ENCODE measurements around the gene TMEM164.

DNA sequence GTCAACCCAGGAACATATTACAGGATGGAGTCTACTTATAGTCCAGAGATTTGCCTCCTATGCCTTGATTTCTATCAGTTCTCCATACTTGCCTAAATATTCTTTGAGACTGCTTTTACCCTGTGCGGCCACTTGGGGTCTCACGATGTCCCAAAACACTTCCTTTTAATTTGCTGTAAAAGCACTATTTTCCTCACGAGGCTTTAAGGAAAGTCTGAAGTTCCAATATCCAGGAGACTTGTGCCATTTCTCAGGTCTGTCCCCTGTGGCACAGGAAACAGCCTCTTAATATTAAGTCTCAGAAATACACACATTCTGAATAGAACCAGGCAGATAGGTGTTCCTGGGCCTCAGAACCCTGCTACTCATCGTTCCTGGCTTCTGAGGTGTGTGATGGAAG is 142.9 kb downstream of the TMEM164 start:
- TF ChIP-seq EP300 (IDR thresholded peaks at IDR 0.05) (no peak), POLR2A (IDR thresholded peaks at IDR 0.05) (no peak)
- TF ChIP-seq, protein P1, sequence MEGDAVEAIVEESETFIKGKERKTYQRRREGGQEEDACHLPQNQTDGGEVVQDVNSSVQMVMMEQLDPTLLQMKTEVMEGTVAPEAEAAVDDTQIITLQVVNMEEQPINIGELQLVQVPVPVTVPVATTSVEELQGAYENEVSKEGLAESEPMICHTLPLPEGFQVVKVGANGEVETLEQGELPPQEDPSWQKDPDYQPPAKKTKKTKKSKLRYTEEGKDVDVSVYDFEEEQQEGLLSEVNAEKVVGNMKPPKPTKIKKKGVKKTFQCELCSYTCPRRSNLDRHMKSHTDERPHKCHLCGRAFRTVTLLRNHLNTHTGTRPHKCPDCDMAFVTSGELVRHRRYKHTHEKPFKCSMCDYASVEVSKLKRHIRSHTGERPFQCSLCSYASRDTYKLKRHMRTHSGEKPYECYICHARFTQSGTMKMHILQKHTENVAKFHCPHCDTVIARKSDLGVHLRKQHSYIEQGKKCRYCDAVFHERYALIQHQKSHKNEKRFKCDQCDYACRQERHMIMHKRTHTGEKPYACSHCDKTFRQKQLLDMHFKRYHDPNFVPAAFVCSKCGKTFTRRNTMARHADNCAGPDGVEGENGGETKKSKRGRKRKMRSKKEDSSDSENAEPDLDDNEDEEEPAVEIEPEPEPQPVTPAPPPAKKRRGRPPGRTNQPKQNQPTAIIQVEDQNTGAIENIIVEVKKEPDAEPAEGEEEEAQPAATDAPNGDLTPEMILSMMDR (IDR thresholded peaks at IDR 0.05) = peak; percentile 34 to 69 (median 47)
